ENCODE results near the gene AZIN2. TPM values are rescaled to one million over a fixed set of nuclear protein-coding genes. Genes with fewer than 3 reads are reported as not detected.
A peak's percentile ranks its signal among the peaks of the same experiment; 100 is the strongest.

Gene AZIN2
- total and polyA plus RNA-seq, 2 donors (not counting 3 experiments of a cell fraction or from before 2014, with no cell fraction given), result 0.91 to 1.4 TPM

DNA sequence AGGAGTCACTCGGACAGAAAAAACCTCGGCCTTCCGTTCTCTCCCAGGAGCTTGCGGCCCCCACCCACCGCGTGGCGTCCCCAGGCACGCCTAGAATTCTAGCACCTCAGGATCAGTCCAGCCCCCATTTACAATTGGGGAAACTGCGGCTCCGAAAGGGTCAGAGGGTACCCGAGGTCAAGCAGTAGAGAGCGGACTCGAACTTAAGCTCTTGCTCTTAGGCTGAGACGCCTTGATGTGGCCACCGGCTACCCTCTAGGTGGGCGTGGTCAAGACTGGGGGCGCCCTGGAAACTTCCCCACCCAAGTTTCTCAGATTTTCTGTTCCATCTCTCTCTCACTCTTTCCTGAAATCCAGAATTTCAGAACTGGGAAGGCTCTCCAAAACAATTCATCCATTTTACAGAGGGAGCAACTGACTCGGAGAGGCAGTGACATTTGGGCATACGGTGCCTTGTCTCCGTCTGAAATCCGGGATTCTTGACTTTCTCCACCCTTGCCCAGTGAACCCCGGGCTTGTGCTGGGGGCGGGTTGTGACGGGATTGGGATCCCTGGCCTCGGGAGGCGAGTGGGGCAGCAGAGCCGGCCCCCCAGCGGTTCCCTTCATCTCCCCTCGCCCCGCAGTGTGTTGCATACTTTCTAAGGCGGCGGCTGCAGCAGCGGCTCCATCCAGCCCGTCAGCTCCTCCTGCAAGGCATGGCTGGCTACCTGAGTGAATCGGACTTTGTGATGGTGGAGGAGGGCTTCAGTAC is 777 bp downstream of the AZIN2 start:
- Histone ChIP-seq H4K20me1 (replicated peaks; ENCODE audit: control insufficient read depth, extremely low read depth, insufficient read depth, low read length) (no peaks in the 10 kb centered on the region), H3K9me3 (replicated peaks; ENCODE audit: control insufficient read depth, insufficient read depth, low read length) (no peaks in the 10 kb centered on the region), H3K9ac (replicated peaks; ENCODE audit: extremely low read depth, insufficient read depth, low read length) (no peak overlapping the region), H3K36me3 (ENCODE audit: control insufficient read depth in 2 of 2, extremely low read depth in 1 of 2, insufficient read depth in 2 of 2, low read length in 2 of 2) (no peaks in the 10 kb centered on the region), H3K27ac (ENCODE audit: insufficient read depth, low read depth, low read length) (no peak overlapping the region), H3K4me3 (replicated peaks in 1 of 3; ENCODE audit: insufficient read depth in 1 of 3, low read depth in 1 of 3, low read length in 3 of 3) (peak overlapping the region in 2 of 3 experiments; percentile 44 to 64), H3K27me3 (ENCODE audit: control insufficient read depth in 2 of 2, insufficient read depth in 2 of 2, low read length in 2 of 2) (peaks cover 11 to 22% of the 10 kb centered on the region in 2 experiments), H3K9me1 (replicated peaks; ENCODE audit: control insufficient read depth, extremely low read depth, insufficient read depth, low read length) (no peaks in the 10 kb centered on the region), H3K79me2 (ENCODE audit: control insufficient read depth, insufficient read depth, low read length) (no peaks in the 10 kb centered on the region), H3K4me1 (ENCODE audit: control insufficient read depth, extremely low read depth, insufficient read depth, low read length) (peaks cover 10% of the 10 kb centered on the region), H3K4me2 (ENCODE audit: insufficient read depth, low read length) (peak overlapping the region; percentile 45), H2AFZ (ENCODE audit: low read depth, low read length) (peak overlapping the region; percentile 99)
- intact Hi-C loops (cut with micrococcal nuclease) (loop anchor here (1.0 to 5.0 kb wide), 2 partner anchors 205 to 264 kb away; partner anchors contain the start of genes S100PBP and YARS1), dilution Hi-C loops (cut with MboI; ENCODE audit: extremely low pct_ligation_motif_present, low sequenced_read_pairs) (no loop called here)
- DNase-seq (ENCODE audit: low read depth, low spot score), result no peak
- ChIA-PET POLR2A (no interaction called here), CTCF (interaction anchor here (3.2 kb wide), 1 partner anchor 148 kb away, joined by 17 read pairs; no protein-coding TSS in a partner anchor)
- no peak for FAIRE-seq
- TF ChIP-seq POLR2A (IDR thresholded peaks at IDR 0.05; ENCODE audit: low read depth, low read length), result no peak
- TF ChIP-seq EZH2 (IDR thresholded peaks at IDR 0.05; ENCODE audit: borderline replicate concordance, low read depth, low read length, severe bottlenecking), result peak; percentile 57
- BruUV-seq (replicated peaks), result no TSS peak

DNA sequence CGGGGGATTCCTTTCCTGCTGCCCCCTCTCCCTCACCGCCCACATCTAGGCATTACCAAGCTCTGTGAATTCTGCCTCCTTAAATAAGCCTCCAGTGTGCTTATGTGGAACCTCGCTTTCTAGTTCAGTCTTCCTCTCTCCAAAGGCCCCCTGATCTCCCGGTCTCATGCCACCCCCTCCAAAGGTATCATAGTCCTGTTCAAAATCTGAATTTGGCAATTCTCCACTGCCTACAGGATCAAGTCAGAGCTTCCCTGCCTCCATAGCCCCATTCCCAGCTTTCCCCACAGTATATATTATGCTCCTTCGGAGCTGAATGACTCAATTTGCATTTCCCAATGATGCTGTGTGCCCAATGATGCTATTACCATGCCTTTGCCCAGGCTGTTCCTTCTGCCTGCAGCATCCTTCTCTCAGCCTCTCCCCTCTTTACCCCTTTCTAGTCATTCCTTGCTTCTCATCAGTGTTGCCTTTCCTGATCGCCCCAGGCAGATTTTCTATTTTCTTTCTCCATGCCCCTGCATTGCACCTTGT is 1.7 kb downstream of the AZIN2 start:
- H2AFZ ChIP-seq (ENCODE audit: low read depth, low read length), result no peak overlapping the region
- no peaks in the 10 kb centered on the region for H3K36me3 ChIP-seq (ENCODE audit: control insufficient read depth in 2 of 2, extremely low read depth in 1 of 2, insufficient read depth in 2 of 2, low read length in 2 of 2)
- no peak for FAIRE-seq
- CTCF ChIA-PET, result interaction anchor here (2.2 to 4.5 kb wide), 3 partner anchors 149 to 211 kb away, joined by 5 to 175 read pairs (median 17); no protein-coding TSS in a partner anchor
- no peaks in the 10 kb centered on the region for H3K9me3 ChIP-seq (replicated peaks; ENCODE audit: control insufficient read depth, insufficient read depth, low read length)
- H3K79me2 ChIP-seq (ENCODE audit: control insufficient read depth, insufficient read depth, low read length), result no peaks in the 10 kb centered on the region
- no peak for DNase-seq (ENCODE audit: low read depth, low spot score)
- intact Hi-C loops (cut with micrococcal nuclease) (loop anchor here (1.0 to 5.0 kb wide), 2 partner anchors 206 to 265 kb away; partner anchors contain the start of genes S100PBP and YARS1), dilution Hi-C loops (cut with MboI; ENCODE audit: extremely low pct_ligation_motif_present, low sequenced_read_pairs) (no loop called here)
- no TSS peak for BruUV-seq (replicated peaks)
- H3K4me2 ChIP-seq (ENCODE audit: insufficient read depth, low read length), result no peak overlapping the region
- H3K9me1 ChIP-seq (replicated peaks; ENCODE audit: control insufficient read depth, extremely low read depth, insufficient read depth, low read length), result no peaks in the 10 kb centered on the region
- H3K4me3 ChIP-seq (replicated peaks in 1 of 3; ENCODE audit: insufficient read depth in 1 of 3, low read depth in 1 of 3, low read length in 3 of 3), result no peak overlapping the region
- peaks cover 11 to 22% of the 10 kb centered on the region in 2 experiments for H3K27me3 ChIP-seq (ENCODE audit: control insufficient read depth in 2 of 2, insufficient read depth in 2 of 2, low read length in 2 of 2)
- POLR2A ChIA-PET, result no interaction called here
- no peaks in the 10 kb centered on the region for H4K20me1 ChIP-seq (replicated peaks; ENCODE audit: control insufficient read depth, extremely low read depth, insufficient read depth, low read length)
- no peak overlapping the region for H3K27ac ChIP-seq (ENCODE audit: insufficient read depth, low read depth, low read length)
- H3K4me1 ChIP-seq (ENCODE audit: control insufficient read depth, extremely low read depth, insufficient read depth, low read length), result peaks cover 10% of the 10 kb centered on the region
- TF ChIP-seq EZH2 (IDR thresholded peaks at IDR 0.05; ENCODE audit: borderline replicate concordance, low read depth, low read length, severe bottlenecking) (no peak), GATA2 (IDR thresholded peaks at IDR 0.05; ENCODE audit: insufficient read depth, insufficient read length, low read depth, low read length) (no peak), JUN (IDR thresholded peaks at IDR 0.05; ENCODE audit: borderline replicate concordance, insufficient read depth, insufficient read length, low read depth) (no peak), FOS (IDR thresholded peaks at IDR 0.05; ENCODE audit: borderline replicate concordance, insufficient read depth, low read length) (no peak), MYC (IDR thresholded peaks at IDR 0.05; ENCODE audit: low read depth, low read length) (no peak)
- TF ChIP-seq, protein P1, sequence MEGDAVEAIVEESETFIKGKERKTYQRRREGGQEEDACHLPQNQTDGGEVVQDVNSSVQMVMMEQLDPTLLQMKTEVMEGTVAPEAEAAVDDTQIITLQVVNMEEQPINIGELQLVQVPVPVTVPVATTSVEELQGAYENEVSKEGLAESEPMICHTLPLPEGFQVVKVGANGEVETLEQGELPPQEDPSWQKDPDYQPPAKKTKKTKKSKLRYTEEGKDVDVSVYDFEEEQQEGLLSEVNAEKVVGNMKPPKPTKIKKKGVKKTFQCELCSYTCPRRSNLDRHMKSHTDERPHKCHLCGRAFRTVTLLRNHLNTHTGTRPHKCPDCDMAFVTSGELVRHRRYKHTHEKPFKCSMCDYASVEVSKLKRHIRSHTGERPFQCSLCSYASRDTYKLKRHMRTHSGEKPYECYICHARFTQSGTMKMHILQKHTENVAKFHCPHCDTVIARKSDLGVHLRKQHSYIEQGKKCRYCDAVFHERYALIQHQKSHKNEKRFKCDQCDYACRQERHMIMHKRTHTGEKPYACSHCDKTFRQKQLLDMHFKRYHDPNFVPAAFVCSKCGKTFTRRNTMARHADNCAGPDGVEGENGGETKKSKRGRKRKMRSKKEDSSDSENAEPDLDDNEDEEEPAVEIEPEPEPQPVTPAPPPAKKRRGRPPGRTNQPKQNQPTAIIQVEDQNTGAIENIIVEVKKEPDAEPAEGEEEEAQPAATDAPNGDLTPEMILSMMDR (IDR thresholded peaks at IDR 0.05; ENCODE audit: extremely low read depth in 1 of 2, insufficient read depth in 1 of 2, low read depth in 1 of 2, low read length in 2 of 2), result no peak
- TF ChIP-seq, protein P2, sequence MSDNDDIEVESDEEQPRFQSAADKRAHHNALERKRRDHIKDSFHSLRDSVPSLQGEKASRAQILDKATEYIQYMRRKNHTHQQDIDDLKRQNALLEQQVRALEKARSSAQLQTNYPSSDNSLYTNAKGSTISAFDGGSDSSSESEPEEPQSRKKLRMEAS (IDR thresholded peaks at IDR 0.05; ENCODE audit: insufficient read depth, insufficient read length), result no peak
- H3K9ac ChIP-seq (replicated peaks; ENCODE audit: extremely low read depth, insufficient read depth, low read length), result no peak overlapping the region
